ENCODE data around the gene RPS15. TPM values are rescaled to one million over a fixed set of nuclear protein-coding genes. Genes with fewer than 3 reads are reported as not detected.
A peak's percentile ranks its signal among the peaks of the same experiment; 100 is the strongest.

Gene RPS15
- total and polyA plus RNA-seq, 2 of the 13 experiments (the other 11 are each of a cell fraction or from before 2014, with no cell fraction given) = 695 to 1,411 TPM

DNA sequence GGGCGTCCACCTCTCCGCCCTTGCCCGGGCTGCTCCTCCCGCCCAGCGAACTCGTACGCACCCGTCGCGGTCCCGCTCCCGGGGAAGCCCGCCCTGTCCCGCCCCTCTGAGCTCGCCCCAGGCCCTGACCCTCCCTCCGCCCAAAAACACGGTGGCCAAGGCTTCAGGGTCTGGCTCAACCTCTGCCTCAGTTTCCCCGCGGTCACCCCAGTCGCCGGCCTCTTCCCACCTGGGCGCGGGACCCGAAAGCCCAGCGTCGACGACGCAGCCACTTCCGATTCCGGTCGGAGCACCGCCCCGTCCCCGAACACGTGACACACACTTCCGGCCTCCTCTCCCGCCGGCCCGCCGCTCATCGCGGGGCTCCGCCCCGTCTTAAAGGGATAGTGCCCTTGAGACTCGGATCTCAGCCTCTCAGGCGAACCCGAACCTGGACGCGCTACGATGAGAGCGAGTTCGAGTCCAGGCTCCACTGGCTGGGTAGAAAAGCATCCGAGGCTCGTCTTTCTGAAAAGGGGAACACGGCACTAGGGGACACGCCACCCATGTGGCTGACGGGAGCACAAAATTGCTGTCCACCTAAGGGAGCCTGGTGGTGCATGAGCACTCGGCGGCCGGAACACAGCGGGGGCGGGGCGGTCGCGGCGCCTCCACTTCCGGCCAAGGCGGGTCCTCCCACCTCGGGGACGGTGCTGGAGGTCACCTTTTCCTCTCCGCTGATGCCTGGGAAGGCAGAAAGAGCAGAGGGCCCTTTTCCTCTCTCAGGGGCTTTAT, 40.9 kb downstream of the RPS15 start, which contains the start of gene C19orf25 (continued):
- TF ChIP-seq, protein P1, sequence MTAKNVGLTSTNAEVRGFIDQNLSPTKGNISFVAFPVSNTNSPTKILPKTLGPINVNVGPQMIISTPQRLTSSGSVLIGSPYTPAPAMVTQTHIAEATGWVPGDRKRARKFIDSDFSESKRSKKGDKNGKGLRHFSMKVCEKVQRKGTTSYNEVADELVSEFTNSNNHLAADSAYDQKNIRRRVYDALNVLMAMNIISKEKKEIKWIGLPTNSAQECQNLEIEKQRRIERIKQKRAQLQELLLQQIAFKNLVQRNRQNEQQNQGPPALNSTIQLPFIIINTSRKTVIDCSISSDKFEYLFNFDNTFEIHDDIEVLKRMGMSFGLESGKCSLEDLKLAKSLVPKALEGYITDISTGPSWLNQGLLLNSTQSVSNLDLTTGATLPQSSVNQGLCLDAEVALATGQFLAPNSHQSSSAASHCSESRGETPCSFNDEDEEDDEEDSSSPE (CRISPR knock-in tag; IDR thresholded peaks at IDR 0.05) = peak; percentile 93
- TF ChIP-seq ZNF232 (CRISPR knock-in tag; IDR thresholded peaks at IDR 0.05; ENCODE audit: borderline replicate concordance) = no peak
- TF ChIP-seq, protein P2, sequence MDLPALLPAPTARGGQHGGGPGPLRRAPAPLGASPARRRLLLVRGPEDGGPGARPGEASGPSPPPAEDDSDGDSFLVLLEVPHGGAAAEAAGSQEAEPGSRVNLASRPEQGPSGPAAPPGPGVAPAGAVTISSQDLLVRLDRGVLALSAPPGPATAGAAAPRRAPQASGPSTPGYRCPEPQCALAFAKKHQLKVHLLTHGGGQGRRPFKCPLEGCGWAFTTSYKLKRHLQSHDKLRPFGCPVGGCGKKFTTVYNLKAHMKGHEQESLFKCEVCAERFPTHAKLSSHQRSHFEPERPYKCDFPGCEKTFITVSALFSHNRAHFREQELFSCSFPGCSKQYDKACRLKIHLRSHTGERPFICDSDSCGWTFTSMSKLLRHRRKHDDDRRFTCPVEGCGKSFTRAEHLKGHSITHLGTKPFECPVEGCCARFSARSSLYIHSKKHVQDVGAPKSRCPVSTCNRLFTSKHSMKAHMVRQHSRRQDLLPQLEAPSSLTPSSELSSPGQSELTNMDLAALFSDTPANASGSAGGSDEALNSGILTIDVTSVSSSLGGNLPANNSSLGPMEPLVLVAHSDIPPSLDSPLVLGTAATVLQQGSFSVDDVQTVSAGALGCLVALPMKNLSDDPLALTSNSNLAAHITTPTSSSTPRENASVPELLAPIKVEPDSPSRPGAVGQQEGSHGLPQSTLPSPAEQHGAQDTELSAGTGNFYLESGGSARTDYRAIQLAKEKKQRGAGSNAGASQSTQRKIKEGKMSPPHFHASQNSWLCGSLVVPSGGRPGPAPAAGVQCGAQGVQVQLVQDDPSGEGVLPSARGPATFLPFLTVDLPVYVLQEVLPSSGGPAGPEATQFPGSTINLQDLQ (CRISPR knock-in tag; IDR thresholded peaks at IDR 0.05) = no peak
- TF ChIP-seq HOXA3 (CRISPR knock-in tag; IDR thresholded peaks at IDR 0.05) = peak; percentile 54; the same call in 1 of the 2 replicates
- no peak for TF ChIP-seq ZFP37 (CRISPR knock-in tag; IDR thresholded peaks at IDR 0.05; ENCODE audit: borderline replicate concordance)
- TF ChIP-seq MTERF4 (CRISPR knock-in tag; IDR thresholded peaks at IDR 0.05) = peak; percentile 78; the same call in 1 of the 2 replicates
- no peak; the same call in 1 of the 2 replicates for TF ChIP-seq HNF1B (CRISPR knock-in tag; IDR thresholded peaks at IDR 0.05)
- TF ChIP-seq AHDC1 (CRISPR knock-in tag; IDR thresholded peaks at IDR 0.05; ENCODE audit: borderline replicate concordance) = peak; percentile 64
- TF ChIP-seq ARNT (IDR thresholded peaks at IDR 0.05) = no peak
- TF ChIP-seq ZFP82 (CRISPR knock-in tag; IDR thresholded peaks at IDR 0.05; ENCODE audit: borderline replicate concordance) = peak; percentile 80; the same call in 1 of the 2 replicates
- TF ChIP-seq IKZF1 (IDR thresholded peaks at IDR 0.05) = no peak
- TF ChIP-seq, protein P3, sequence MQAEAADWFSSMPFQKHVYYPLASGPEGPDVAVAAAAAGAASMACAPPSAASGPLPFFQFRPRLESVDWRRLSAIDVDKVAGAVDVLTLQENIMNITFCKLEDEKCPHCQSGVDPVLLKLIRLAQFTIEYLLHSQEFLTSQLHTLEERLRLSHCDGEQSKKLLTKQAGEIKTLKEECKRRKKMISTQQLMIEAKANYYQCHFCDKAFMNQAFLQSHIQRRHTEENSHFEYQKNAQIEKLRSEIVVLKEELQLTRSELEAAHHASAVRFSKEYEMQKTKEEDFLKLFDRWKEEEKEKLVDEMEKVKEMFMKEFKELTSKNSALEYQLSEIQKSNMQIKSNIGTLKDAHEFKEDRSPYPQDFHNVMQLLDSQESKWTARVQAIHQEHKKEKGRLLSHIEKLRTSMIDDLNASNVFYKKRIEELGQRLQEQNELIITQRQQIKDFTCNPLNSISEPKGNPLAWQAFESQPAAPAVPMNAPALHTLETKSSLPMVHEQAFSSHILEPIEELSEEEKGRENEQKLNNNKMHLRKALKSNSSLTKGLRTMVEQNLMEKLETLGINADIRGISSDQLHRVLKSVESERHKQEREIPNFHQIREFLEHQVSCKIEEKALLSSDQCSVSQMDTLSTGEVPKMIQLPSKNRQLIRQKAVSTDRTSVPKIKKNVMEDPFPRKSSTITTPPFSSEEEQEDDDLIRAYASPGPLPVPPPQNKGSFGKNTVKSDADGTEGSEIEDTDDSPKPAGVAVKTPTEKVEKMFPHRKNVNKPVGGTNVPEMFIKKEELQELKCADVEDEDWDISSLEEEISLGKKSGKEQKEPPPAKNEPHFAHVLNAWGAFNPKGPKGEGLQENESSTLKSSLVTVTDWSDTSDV (CRISPR knock-in tag; IDR thresholded peaks at IDR 0.05) = no peak
- peak; percentile 58; the same call in 1 of the 2 replicates for TF ChIP-seq ZNF761 (CRISPR knock-in tag; conservative IDR thresholded peaks at IDR 0.05)
